Measurements from ENCODE around the gene HNRNPA3. TPM values are rescaled to one million over a fixed set of nuclear protein-coding genes. Genes with fewer than 3 reads are reported as not detected.
A peak's percentile ranks its signal among the peaks of the same experiment; 100 is the strongest.

Gene HNRNPA3
- total and polyA plus RNA-seq, 2 experiments from 2014 or later: 15.0 to 51.0 TPM

DNA sequence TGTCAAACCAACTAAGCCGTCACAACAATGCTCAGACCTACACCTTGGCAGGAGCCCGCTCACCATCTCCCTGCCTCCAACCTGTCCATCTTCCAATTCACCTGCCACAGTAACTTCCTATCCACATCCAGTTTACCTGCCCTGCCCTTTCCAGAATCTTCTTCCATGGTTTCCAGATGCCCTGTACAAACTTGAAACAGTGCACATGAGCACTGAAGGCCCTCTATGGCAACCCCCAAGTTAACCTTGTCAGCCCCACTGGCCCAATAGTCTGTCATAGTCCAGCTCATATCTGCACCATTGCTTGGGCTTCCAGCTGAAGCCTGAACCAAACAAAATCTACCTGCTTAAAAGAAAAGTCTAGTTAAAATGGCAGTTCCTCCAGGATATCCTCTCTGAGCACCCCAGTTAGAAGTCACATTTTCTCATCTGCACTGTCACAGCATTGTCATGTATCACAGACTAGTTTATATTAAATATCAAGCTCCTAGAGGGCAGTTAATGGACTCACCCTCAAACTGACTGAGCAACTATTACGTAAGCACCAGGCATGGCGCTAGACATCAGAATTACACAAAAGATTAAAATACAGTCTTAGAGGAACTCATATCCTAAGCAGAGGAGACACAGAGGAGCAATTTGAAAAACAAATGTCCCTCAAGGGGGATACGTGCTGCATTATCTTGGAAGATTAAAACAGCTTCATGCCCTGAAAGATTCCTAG, 40.4 kb downstream of the HNRNPA3 start:
- Histone ChIP-seq H3K4me3 (no peak overlapping the region), H3K9me2 (ENCODE audit: insufficient read depth) (no peaks in the 10 kb centered on the region), H3K9me3 (ENCODE audit: low read depth) (no peaks in the 10 kb centered on the region), H3K4me2 (ENCODE audit: unreplicated experiment) (no peak overlapping the region), H3K36me3 (ENCODE audit: low read depth) (0 out of 2 replicates have a peak, but pooled peaks cover 3% of the 10 kb centered on the region), H3K27me3 (replicated peaks; ENCODE audit: insufficient read depth) (no peaks in the 10 kb centered on the region), H3K4me1 (ENCODE audit: insufficient read depth) (peaks cover 39% of the 10 kb centered on the region), H3K27ac (no peak overlapping the region), H3F3A (ENCODE audit: insufficient read depth) (peaks cover 26% of the 10 kb centered on the region), H2AFZ (no peak overlapping the region), H4K20me1 (ENCODE audit: insufficient read depth) (peaks cover 42% of the 10 kb centered on the region), H3K9ac (no peak overlapping the region), H3K79me2 (ENCODE audit: insufficient read depth) (peaks cover 100% of the 10 kb centered on the region)
- 97 to 99% methylated on average over 5 of the region's 5 CpGs for WGBS, 2 experiments (ENCODE audit: low coverage in 1 of 2, low lambda C conversion rate in 2 of 2, missing lambda C conversion rate in 2 of 2)
- TF ChIP-seq EZH2phosphoT487 (IDR thresholded peaks at IDR 0.05; ENCODE audit: insufficient read depth, low read depth) (no peak), EZH2 (IDR thresholded peaks at IDR 0.05; ENCODE audit: insufficient read depth, poor library complexity, severe bottlenecking) (no peak)
- no peak for DNase-seq
- in situ Hi-C loops (cut with MboI): no loop called here

DNA sequence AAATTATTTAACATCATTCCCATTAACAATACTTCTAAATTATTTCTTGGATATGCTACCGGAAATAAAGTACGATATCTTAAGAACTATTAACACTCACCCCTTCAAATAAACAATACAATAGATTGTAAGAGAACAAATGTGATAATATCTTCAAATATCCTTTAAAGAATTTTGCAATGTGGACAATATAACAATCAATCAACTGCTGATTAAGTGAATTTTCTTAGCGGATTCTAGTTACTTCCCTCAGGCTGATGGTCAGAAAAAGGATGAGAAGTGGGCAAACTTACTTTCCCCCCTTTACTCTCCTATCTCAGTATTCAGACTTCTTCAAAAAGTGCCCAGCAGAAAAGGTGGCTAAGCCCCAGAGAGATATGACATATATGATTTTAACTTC, 41.1 kb downstream of the HNRNPA3 start:
- TF ChIP-seq EZH2phosphoT487 (IDR thresholded peaks at IDR 0.05; ENCODE audit: insufficient read depth, low read depth) (no peak), EZH2 (IDR thresholded peaks at IDR 0.05; ENCODE audit: insufficient read depth, poor library complexity, severe bottlenecking) (no peak)
- WGBS, 2 experiments (ENCODE audit: low coverage in 1 of 2, low lambda C conversion rate in 2 of 2, missing lambda C conversion rate in 2 of 2): 98 to 99% methylated on average over 3 of the region's 3 CpGs
- Histone ChIP-seq H2AFZ (no peak overlapping the region), H3K9me2 (ENCODE audit: insufficient read depth) (no peaks in the 10 kb centered on the region), H3K36me3 (ENCODE audit: low read depth) (0 out of 2 replicates have a peak, but pooled peaks cover 6% of the 10 kb centered on the region), H3K9ac (no peak overlapping the region), H3K4me3 (no peak overlapping the region), H3K27me3 (replicated peaks; ENCODE audit: insufficient read depth) (no peaks in the 10 kb centered on the region), H3F3A (ENCODE audit: insufficient read depth) (peaks cover 26% of the 10 kb centered on the region), H3K4me2 (ENCODE audit: unreplicated experiment) (no peak overlapping the region), H3K9me3 (ENCODE audit: low read depth) (no peaks in the 10 kb centered on the region), H3K4me1 (ENCODE audit: insufficient read depth) (peaks cover 39% of the 10 kb centered on the region), H4K20me1 (ENCODE audit: insufficient read depth) (peaks cover 46% of the 10 kb centered on the region), H3K27ac (no peak overlapping the region), H3K79me2 (ENCODE audit: insufficient read depth) (peaks cover 100% of the 10 kb centered on the region)
- DNase-seq: no peak
- in situ Hi-C loops (cut with MboI): no loop called here

DNA sequence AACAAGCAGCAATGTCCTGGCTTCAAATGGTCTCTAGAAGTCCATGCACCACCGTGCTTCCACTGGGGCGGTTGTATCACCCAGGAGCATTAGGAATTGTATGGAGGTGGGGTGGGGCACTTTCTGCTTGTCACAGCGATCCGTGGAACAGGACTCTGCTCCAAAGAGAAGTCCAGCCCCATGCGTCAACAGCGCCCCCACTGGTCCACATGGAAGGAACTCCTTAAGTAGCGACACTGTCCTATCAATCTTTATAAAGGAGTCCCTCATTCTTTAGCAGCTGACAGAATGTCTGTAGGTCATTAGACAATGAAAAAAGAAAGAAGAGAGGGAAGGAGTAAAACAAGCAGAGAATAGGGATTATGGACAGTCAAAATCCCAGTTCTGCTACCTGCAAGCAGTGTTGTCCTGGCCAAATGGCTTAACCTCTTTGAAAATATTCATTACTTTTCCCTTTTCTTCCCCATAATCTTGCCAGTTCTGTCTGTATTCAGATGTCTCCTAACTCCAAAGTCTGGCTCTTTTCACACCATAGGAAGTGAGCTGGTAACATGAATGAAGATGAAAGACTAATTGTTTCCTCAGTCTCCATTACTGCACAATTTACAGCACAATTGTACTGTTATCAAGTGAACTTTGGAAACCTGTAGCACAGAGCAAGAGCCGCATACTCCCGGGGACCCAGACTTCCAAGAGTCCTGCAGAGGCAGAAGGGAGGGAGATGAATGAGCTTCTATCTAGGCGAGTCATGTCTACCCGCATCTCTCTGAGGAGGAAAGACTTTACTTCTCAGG, 42.0 kb downstream of the HNRNPA3 start:
- Histone ChIP-seq H3K9me3 (ENCODE audit: low read depth) (no peaks in the 10 kb centered on the region), H3K27me3 (replicated peaks; ENCODE audit: insufficient read depth) (no peaks in the 10 kb centered on the region), H3K9ac (no peak overlapping the region), H2AFZ (no peak overlapping the region), H3K4me2 (ENCODE audit: unreplicated experiment) (no peak overlapping the region), H3K4me1 (ENCODE audit: insufficient read depth) (peaks cover 39% of the 10 kb centered on the region), H4K20me1 (ENCODE audit: insufficient read depth) (peaks cover 46% of the 10 kb centered on the region), H3K36me3 (ENCODE audit: low read depth) (0 out of 2 replicates have a peak, but pooled peaks cover 6% of the 10 kb centered on the region), H3K79me2 (ENCODE audit: insufficient read depth) (peaks cover 100% of the 10 kb centered on the region), H3K27ac (no peak overlapping the region), H3F3A (ENCODE audit: insufficient read depth) (peaks cover 26% of the 10 kb centered on the region), H3K4me3 (no peak overlapping the region), H3K9me2 (ENCODE audit: insufficient read depth) (no peaks in the 10 kb centered on the region)
- peak; percentile 37 for DNase-seq
- 70 to 74% methylated on average over 11 of the region's 11 CpGs for WGBS, 2 experiments (ENCODE audit: low coverage in 1 of 2, low lambda C conversion rate in 2 of 2, missing lambda C conversion rate in 2 of 2)
- in situ Hi-C loops (cut with MboI): no loop called here
- TF ChIP-seq EZH2phosphoT487 (IDR thresholded peaks at IDR 0.05; ENCODE audit: insufficient read depth, low read depth): no peak
- TF ChIP-seq EZH2 (IDR thresholded peaks at IDR 0.05; ENCODE audit: insufficient read depth, poor library complexity, severe bottlenecking): no peak

DNA sequence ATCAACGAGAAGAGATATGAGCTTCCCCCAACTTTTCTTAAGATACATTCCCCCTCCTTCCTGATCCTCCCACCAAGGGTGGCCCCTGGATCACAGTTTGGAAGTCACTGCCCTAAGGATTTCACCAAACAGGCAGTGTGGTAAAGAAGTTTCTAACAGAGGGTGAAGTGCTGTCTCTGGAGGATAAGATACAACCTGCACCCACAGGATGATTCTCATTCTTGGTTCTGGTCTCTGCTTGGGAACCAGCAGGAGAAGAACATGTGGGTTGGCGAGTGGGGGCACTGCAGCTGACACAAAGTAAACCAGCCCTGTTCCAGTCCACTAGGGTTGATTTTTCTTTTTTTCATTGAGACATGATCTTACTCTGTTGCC, 42.6 kb downstream of the HNRNPA3 start:
- peaks cover 21% of the 10 kb centered on the region for H3F3A ChIP-seq (ENCODE audit: insufficient read depth)
- H3K4me1 ChIP-seq (ENCODE audit: insufficient read depth): peaks cover 45% of the 10 kb centered on the region
- H3K79me2 ChIP-seq (ENCODE audit: insufficient read depth): peaks cover 100% of the 10 kb centered on the region
- H3K9me2 ChIP-seq (ENCODE audit: insufficient read depth): no peaks in the 10 kb centered on the region
- no peaks in the 10 kb centered on the region for H3K27me3 ChIP-seq (replicated peaks; ENCODE audit: insufficient read depth)
- WGBS, 2 experiments (ENCODE audit: low coverage in 1 of 2, low lambda C conversion rate in 2 of 2, missing lambda C conversion rate in 2 of 2): 90 to 92% methylated on average over 2 of the region's 2 CpGs
- no peak overlapping the region for H3K27ac ChIP-seq
- H3K36me3 ChIP-seq (ENCODE audit: low read depth): 0 out of 2 replicates have a peak, but pooled peaks cover 6% of the 10 kb centered on the region
- H3K4me3 ChIP-seq: no peak overlapping the region
- no peak overlapping the region for H2AFZ ChIP-seq
- no peak overlapping the region for H3K4me2 ChIP-seq (ENCODE audit: unreplicated experiment)
- in situ Hi-C loops (cut with MboI): no loop called here
- TF ChIP-seq EZH2 (IDR thresholded peaks at IDR 0.05; ENCODE audit: insufficient read depth, poor library complexity, severe bottlenecking) (no peak), EZH2phosphoT487 (IDR thresholded peaks at IDR 0.05; ENCODE audit: insufficient read depth, low read depth) (no peak)
- no peak overlapping the region for H3K9ac ChIP-seq
- H3K9me3 ChIP-seq (ENCODE audit: low read depth): no peaks in the 10 kb centered on the region
- peaks cover 46% of the 10 kb centered on the region for H4K20me1 ChIP-seq (ENCODE audit: insufficient read depth)
- DNase-seq: no peak

All from GM23248 (cell line).